WERI-Rb-1 (cell line): ENCODE data around the gene ATOH1.
A peak's percentile ranks its signal among the peaks of the same experiment; 100 is the strongest.

Experiments
- DNase-seq: peaks from one replicate; pipeline ENCODE4 v3.0.0-alpha.2; 2020
- H3K27ac ChIP-seq: fragments of 250-450 bp; sonication (Bioruptor Pico); 2 replicates; pipeline ENCODE4 v1.5.1; 2020; ENCODE audit warnings: mild to moderate bottlenecking, moderate library complexity
- H3K27me3 ChIP-seq: fragments of 250-450 bp; sonication (Bioruptor Pico); 2 replicates; pipeline ENCODE4 v1.5.1; 2021; ENCODE audit warnings: mild to moderate bottlenecking, low read depth, moderate library complexity; ENCODE audit not compliant: insufficient read depth, severe bottlenecking
- H3K36me3 ChIP-seq: fragments of 250-450 bp; sonication (Bioruptor Pico); 2 replicates; pipeline ENCODE4 v1.5.1; 2020; ENCODE audit warnings: mild to moderate bottlenecking, moderate library complexity
- H3K4me3 ChIP-seq: 2 replicates; pipeline ENCODE4 v1.5.1; 2011; ENCODE audit warnings: low read depth, mild to moderate bottlenecking, control low read depth, low read length
- H3K9me3 ChIP-seq: fragments of 250-450 bp; sonication (Bioruptor Pico); 2 replicates; pipeline ENCODE4 v1.5.1; 2021; ENCODE audit warnings: mild to moderate bottlenecking, moderate library complexity; ENCODE audit not compliant: severe bottlenecking
- CTCF ChIP-seq: IDR thresholded peaks from 2 replicates; pipeline ENCODE4 v1.5.1; 2011; ENCODE audit warnings: low read depth, mild to moderate bottlenecking, control low read depth, inconsistent platforms, low read length

ATOH1 gene

GRCh38 chr4:93814141-93814540 lies 14.4 kb upstream of the ATOH1 start:
- Histone ChIP-seq H3K27ac (no peak overlapping the region), H3K36me3 (no peaks in the 10 kb centered on the region), H3K4me3 (no peak overlapping the region), H3K27me3 (peaks cover 51% of the 10 kb centered on the region), H3K9me3 (no peaks in the 10 kb centered on the region)
- DNase-seq, result no peak
- TF ChIP-seq CTCF, result no peak

- Histone ChIP-seq H3K4me3 (no peak overlapping the region), H3K27ac (no peak overlapping the region), H3K27me3 (peaks cover 55% of the 10 kb centered on the region), H3K36me3 (no peaks in the 10 kb centered on the region), H3K9me3 (no peaks in the 10 kb centered on the region)
- no peak for TF ChIP-seq CTCF
- DNase-seq, result no peak
Measured at GRCh38 chr4:93814722-93815121, 13.8 kb upstream of the ATOH1 start.

GRCh38 chr4:93825551-93826216 lies 2.9 kb upstream of the ATOH1 start:
- Histone ChIP-seq H3K36me3 (no peaks in the 10 kb centered on the region), H3K4me3 (no peak overlapping the region)
- no peak for TF ChIP-seq CTCF

GRCh38 chr4:93827272-93827947 lies 1.1 kb upstream of the ATOH1 start:
- peak overlapping the region; percentile 66 for H3K4me3 ChIP-seq
- H3K27ac ChIP-seq, result no peak overlapping the region
- peak; percentile 29 for DNase-seq
- no peak for TF ChIP-seq CTCF
- H3K27me3 ChIP-seq, result peaks cover 65% of the 10 kb centered on the region
- H3K36me3 ChIP-seq, result no peaks in the 10 kb centered on the region
- no peaks in the 10 kb centered on the region for H3K9me3 ChIP-seq

More at GRCh38 chr4:93825551-93826216, 2.9 kb upstream of the ATOH1 start:
- Histone ChIP-seq H3K9me3 (no peaks in the 10 kb centered on the region), H3K27me3 (peaks cover 53% of the 10 kb centered on the region), H3K27ac (no peak overlapping the region)
- DNase-seq, result peak; percentile 42

- H3K9me3 ChIP-seq, result no peaks in the 10 kb centered on the region
- 0 out of 2 replicates have a peak, but pooled peaks have one; percentile 12 for TF ChIP-seq CTCF
- peaks cover 73% of the 10 kb centered on the region for H3K27me3 ChIP-seq
- peak overlapping the region; percentile 66 for H3K4me3 ChIP-seq
- no peaks in the 10 kb centered on the region for H3K36me3 ChIP-seq
- H3K27ac ChIP-seq, result no peak overlapping the region
- DNase-seq, result peak; percentile 28
Measured at GRCh38 chr4:93828995-93829819, 654 bp downstream of the ATOH1 start.
